GM12864 (cell line): ENCODE results near the gene EDIL3.

Source experiments
- DNase-seq: peaks from one replicate; pipeline ENCODE4 v3.0.0-alpha.2; 2011; ENCODE audit warnings: low read depth
- H3K4me3 ChIP-seq: 2 replicates; pipeline ENCODE4 v1.5.1; 2011; ENCODE audit warnings: mild to moderate bottlenecking, low read depth, low read length, control low read depth
- CTCF ChIP-seq: IDR thresholded peaks from 2 replicates; pipeline ENCODE4 v1.5.1; 2011; ENCODE audit warnings: low read depth, mild to moderate bottlenecking, moderate library complexity, low read length, control low read depth, inconsistent platforms; ENCODE audit errors: missing control alignments

EDIL3 gene

GRCh38 chr5:84383816-84384603 is 670 bp downstream of the EDIL3 start:
- TF ChIP-seq CTCF = no peak
- H3K4me3 ChIP-seq = no peak overlapping the region
- no peak for DNase-seq

GRCh38 chr5:84383296-84383815 is 1.3 kb downstream of the EDIL3 start:
- no peak for DNase-seq
- no peak for TF ChIP-seq CTCF
- H3K4me3 ChIP-seq = no peak overlapping the region

GRCh38 chr5:84382363-84383295 is 2.1 kb downstream of the EDIL3 start:
- no peak for DNase-seq
- H3K4me3 ChIP-seq = no peak overlapping the region
- TF ChIP-seq CTCF = no peak

- no peak for DNase-seq
- TF ChIP-seq CTCF = no peak
- H3K4me3 ChIP-seq = no peak overlapping the region
Observed at GRCh38 chr5:84381502-84382362, 2.9 kb downstream of the EDIL3 start.

GRCh38 chr5:84379749-84380148 is 4.9 kb downstream of the EDIL3 start:
- no peak for TF ChIP-seq CTCF
- H3K4me3 ChIP-seq = no peak overlapping the region
- no peak for DNase-seq

- DNase-seq = no peak
- H3K4me3 ChIP-seq = no peak overlapping the region
- no peak for TF ChIP-seq CTCF
Observed at GRCh38 chr5:84378961-84379360, 5.7 kb downstream of the EDIL3 start.
